ENCODE results near the gene CLN3. TPM values are rescaled to one million over a fixed set of nuclear protein-coding genes. Genes with fewer than 3 reads are reported as not detected.
"Not testable (repeated sequence)": the region's sequence is repeated elsewhere in the genome, so short reads cannot be mapped to it uniquely, and the experiment has no call there.

CLN3 gene
- 21.2 and 27.6 TPM in 2 replicates for polyA plus RNA-seq (2014; cell fraction: cytosol; rRNA removed)
- 64.3 and 71.9 TPM in 2 replicates for polyA plus RNA-seq (2014; cell fraction: nucleus; rRNA removed)

GRCh38 chr16:28491970-28492474 is at the start of gene CLN3:
Gene CLN3 (minus strand): TSS chr16:28492074. CDS start chr16:28491759, 315 bp downstream.
- DNase-seq (ENCODE audit: low spot score), result peak; percentile 98

- DNase-seq (ENCODE audit: low spot score), result no peak
Observed at GRCh38 chr16:28540346-28540745, 48.5 kb upstream of the CLN3 start.

GRCh38 chr16:28538733-28539596 is 47.1 kb upstream of the CLN3 start, which contains the start of gene NUPR1:
Gene NUPR1 (minus strand): TSS chr16:28538974. CDS start chr16:28538907, 67 bp downstream.
- no peak for DNase-seq (ENCODE audit: low spot score)

GRCh38 chr16:28537964-28538732 is 46.3 kb upstream of the CLN3 start:
- DNase-seq (ENCODE audit: low spot score), result no peak

- DNase-seq (ENCODE audit: low spot score), result no peak
Observed at GRCh38 chr16:28537076-28537475, 45.2 kb upstream of the CLN3 start.

GRCh38 chr16:28534542-28535373 is 42.9 kb upstream of the CLN3 start:
- DNase-seq (ENCODE audit: low spot score), result no peak

- DNase-seq (ENCODE audit: low spot score), result no peak
Observed at GRCh38 chr16:28532940-28533647, 41.2 kb upstream of the CLN3 start.

- DNase-seq (ENCODE audit: low spot score), result no peak
Observed at GRCh38 chr16:28531777-28532744, 40.2 kb upstream of the CLN3 start.

- no peak for DNase-seq (ENCODE audit: low spot score)
Observed at GRCh38 chr16:28529124-28529523, 37.2 kb upstream of the CLN3 start.

GRCh38 chr16:28528463-28528867 is 36.6 kb upstream of the CLN3 start:
- no peak for DNase-seq (ENCODE audit: low spot score)

- no peak for DNase-seq (ENCODE audit: low spot score)
Observed at GRCh38 chr16:28527985-28528384, 36.1 kb upstream of the CLN3 start.

GRCh38 chr16:28527100-28527785 is 35.4 kb upstream of the CLN3 start:
- not testable (repeated sequence) for DNase-seq (ENCODE audit: low spot score)

GRCh38 chr16:28526201-28527099 is 34.6 kb upstream of the CLN3 start:
- DNase-seq (ENCODE audit: low spot score), result no peak

GRCh38 chr16:28524681-28525171 is 32.9 kb upstream of the CLN3 start:
- no peak for DNase-seq (ENCODE audit: low spot score)

GRCh38 chr16:28522792-28523191 is 30.9 kb upstream of the CLN3 start:
- DNase-seq (ENCODE audit: low spot score), result no peak

- DNase-seq (ENCODE audit: low spot score), result no peak
Observed at GRCh38 chr16:28521436-28521835, 29.6 kb upstream of the CLN3 start.

GRCh38 chr16:28520672-28521071 is 28.8 kb upstream of the CLN3 start:
- DNase-seq (ENCODE audit: low spot score), result no peak

GRCh38 chr16:28514246-28514645 is 22.4 kb upstream of the CLN3 start:
- no peak for DNase-seq (ENCODE audit: low spot score)

Data from SK-N-DZ (cell line).